SU-DHL-6 (cell line): Measurements from ENCODE around the gene TTC8.

Source experiments
- CTCF ChIP-seq: fragments of 200-600 bp; sonication (generic); IDR thresholded peaks from one replicate; pipeline ENCODE4 v1.5.1; 2017; ENCODE audit warnings: antibody characterized with exemption, mild to moderate bottlenecking, low read length, moderate library complexity; ENCODE audit not compliant: insufficient read depth, poor library complexity, severe bottlenecking
- EZH2phosphoT487 ChIP-seq: fragments of 200-600 bp; sonication (generic), shearing (Covaris generic); conservative IDR thresholded peaks from 2 replicates; pipeline ENCODE4 v1.6.1; 2018; ENCODE audit warnings: mild to moderate bottlenecking, antibody characterized with exemption, low read length, moderate library complexity, mixed read lengths

- TF ChIP-seq CTCF: no peak
- no peak for TF ChIP-seq EZH2phosphoT487
Measured at GRCh38 chr14:88834883-88835431, 10.5 kb downstream of the TTC8 start.
